OCI-M2 (cell line): Measurements from ENCODE around the gene CLEC4M.
"Not testable (repeated sequence)": the region's sequence is repeated elsewhere in the genome, so short reads cannot be mapped to it uniquely, and the experiment has no call there.

ENCODE experiments used
- DNase-seq: peaks from one replicate; lab custom pipeline; 2025; ENCODE audit not compliant: unreplicated experiment; lab: John Stamatoyannopoulos, UW

Gene CLEC4M

DNA sequence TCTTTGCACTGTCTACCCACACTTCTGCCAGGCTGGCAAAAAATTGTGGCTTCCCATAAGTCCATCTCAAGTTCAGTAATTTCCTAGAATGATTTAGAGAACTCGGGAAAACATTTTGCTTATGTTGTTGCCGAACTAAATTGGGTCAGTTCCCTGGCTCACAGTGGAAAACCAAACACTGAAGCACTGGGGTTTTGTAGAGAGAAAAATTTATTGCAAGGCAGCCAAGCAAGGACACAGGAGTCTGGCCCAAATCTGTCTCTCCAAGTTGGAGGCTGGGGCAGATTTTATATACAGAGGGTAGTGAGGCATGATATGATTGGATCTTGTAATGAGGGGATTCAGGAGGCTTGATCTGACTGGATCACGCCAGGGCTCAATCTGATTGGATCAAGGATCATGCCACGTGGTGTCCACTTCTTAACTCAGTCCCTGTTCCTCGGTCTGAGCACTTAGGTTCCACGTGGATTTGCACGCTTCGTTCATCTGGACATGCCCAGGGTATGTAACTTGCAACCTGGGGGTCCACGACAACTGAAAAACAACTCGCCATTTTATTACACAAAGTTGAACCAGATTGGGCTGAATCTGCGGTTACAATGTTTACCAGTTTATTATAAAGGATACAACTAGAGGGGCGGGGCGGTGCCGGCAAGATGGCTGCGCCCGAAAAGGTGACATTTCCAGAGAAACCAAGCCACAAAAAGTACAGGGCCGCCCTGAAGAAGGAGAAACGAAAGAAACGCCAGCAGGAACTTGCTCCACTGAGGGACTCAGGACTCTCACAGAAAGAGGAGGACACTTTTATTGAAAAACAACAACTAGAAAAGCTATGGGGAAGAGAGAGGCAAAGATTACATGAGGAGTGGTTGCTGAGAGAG is 23.0 kb upstream of the CLEC4M start:
- no peak for DNase-seq

DNA sequence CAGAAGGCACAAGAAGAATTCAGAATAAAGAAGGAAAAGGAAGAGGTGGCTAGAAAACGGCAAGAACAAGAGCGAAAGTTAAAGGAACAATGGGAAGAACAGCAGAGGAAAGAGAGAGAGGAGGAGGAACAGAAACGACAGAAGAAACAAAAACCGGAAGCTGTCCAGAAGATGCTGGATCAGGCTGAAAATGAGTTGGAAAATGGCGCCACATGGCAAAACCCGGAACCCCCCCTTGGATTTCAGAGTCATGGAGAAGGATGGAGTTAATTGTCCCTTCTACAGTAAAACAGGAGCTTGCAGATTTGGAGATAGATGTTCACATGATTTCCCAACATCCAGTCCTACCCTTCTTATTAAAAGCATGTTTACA is 22.4 kb upstream of the CLEC4M start:
- DNase-seq: no peak

DNA sequence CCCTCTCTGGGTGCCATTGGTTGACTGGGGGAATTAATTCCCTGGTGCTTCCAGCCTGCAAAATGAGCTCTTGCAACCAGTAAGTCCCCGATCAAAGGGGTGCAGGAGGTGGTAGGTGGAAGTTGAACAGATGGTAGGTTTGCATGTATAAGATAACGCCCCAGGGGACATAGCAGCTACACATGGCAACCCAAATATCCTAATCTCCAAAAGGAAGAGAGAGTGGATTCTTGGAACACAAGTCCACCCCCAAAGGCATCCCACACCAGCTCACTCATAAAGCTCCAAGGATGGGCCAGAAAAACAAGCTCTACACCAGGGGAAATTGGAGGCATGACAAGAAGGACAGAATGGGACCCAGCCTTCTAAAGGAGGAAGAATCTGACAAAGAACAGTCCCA is 20.5 kb upstream of the CLEC4M start:
- DNase-seq: no peak

DNA sequence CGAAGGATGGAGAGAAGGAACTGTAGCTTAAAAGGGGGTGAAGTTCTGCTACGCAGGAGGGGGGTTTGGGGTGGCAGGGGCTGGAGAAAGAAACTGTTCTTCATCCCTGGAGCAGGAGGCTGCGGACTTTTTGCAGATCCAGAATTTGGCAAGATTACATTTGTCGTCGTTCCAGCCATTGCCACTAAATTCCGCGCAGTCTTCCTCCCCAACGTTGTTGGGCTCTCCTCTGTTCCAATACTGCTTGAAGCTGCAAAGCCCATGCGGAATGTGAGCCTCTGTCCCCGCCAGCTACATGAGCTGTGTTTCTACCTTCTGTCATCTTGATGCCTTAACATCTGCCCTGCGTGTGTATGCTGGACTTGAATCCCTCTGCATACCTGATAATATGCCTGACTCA is 20.1 kb upstream of the CLEC4M start:
- no peak for DNase-seq

DNA sequence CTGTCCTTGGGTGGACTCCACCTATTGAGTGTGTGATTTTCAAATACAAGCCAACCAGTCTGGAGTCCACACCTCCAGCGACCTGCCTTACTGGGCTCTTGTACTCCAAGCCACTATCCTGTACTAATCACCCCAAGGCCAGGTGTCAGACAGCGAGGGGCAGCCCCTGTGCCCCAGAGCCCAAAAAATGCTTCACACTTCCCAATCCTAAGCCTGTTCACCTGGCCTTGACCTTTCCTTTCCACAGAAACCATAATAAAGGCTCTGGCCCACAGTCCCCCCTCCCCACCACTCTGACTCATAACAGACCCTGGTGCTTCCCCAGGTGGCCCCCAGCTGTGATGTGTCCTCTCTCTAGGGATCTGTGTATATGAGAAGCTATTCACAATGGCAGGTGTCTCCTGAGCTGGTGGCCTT is 19.6 kb upstream of the CLEC4M start:
- DNase-seq: no peak

DNA sequence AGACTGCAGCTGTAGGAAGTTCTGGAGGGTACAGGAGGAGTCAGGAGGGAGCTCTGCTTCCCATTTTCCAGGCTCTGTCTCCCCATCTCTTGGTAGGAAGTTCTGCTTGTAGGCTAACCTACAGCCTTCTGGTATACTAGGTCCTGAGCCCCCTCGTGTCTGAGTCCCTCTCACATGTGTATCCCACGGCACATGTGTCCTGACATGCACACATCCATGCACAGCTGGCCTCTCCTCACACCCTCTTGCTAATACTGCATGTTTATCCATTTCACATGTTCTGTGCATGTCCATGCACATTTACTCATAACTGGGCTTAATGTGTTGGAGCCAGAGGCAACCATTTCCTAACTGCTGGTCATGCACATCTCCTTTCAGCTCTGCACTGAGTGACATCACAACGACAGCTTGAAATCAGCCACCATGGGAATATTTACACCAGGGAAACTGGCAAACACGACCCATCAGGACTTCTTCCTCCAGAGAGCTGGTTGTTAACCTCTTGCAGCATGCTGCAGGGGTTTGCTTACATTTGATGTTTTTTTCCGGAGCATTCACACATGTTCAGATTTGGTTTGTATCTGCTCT is 18.8 kb upstream of the CLEC4M start:
- no peak for DNase-seq

DNA sequence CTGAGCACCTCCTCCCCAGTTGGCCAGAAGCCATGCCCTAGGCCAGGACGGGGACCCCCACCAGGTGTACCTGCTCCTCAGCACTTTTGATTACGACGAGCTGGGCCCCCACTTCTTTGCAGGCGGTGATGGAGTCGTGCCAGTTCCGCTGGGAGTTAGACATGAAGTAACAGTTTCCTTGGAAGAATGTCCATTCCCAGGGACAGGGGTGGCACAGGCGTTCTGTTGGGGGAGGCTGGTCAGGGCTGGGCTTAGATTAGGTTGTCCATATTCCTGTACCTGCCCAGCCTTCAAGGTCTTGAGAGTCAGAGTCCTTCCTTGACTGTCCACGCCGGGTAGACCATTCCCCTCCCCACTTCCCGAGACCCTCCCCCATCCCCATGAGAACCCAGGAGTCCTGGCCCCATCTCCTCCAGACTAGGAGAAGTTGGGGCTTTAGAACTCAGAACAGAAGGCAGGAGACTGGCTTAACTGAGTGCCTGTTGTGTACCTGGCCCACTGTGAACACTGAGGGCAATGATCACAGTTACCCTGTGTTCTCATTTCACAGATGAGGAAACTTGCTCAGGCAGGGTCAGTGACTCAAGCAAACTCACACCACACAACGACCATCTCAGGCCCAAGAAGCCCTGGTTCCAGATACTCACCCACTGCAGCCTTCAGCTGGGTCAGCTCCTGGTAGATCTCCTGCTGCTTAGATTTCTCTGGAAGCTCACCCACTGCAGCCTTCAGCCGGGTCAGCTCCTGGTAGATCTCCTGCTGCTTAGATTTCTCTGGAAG is 18.0 kb upstream of the CLEC4M start:
- DNase-seq: no peak

DNA sequence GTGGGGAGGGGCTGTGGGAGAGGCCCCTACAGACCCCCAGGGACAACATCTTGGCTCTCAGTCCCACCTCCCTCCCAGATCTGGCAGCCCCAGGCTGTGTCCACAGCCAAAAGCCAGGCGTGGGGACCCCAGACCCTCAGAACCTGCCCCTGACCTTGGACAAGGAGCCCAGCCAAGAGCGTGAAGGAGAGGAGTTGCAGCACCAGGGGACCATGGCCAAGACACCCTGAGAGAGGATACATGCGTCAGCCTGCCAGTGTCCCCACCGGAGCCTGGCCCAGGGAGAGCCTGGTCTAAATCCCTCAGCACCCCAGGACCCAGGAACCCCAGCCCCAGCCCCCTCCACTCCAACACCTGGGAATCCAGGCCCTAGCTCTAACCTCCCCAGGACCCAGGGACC is 16.7 kb upstream of the CLEC4M start:
- DNase-seq: not testable (repeated sequence)

DNA sequence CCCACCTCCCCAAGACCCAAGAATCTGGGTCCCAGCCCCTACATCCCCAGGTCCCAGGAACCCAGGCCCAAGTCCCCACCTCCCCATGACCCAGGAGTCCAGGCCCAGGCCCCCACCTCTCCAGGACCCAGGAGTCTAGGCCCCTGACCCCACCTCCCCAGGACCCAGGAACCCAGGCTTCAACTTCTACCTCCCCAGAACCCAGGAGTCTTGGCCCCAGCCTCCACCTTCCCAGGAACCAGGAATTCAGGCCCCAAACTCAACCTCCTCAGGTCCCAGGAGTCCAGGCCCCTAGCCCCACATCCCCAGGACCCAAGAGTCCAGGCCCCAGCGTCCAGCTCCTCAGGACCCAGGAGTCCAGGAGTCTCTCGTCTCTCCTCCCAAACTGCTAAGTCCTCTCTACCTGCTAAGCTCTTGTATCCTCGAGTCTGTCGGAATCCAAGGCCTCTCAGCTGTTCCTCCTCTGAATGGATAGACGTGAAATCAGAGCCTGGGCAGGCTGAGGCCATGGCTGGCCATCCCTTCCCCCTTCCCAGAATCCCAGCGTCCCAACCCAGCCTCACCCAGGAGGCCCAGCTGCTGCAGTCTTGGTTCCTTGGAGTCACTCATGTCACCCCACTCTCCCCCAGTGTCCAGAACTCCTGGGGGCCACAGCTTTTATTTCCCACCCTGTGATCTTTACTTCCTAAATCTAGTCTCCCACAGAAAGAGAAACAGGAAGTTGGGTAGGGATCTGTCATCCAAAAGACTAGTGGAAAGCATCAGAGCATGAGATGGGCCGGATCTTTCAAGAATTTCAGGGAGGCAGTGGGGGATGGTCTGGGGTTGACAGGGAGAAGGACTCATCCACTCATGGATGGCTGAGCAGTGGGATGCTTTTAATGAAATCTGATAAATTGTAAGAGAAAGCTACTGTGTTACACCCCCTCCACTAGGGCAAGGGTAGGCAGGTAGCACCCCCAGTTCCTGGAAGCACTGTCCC is 15.8 kb upstream of the CLEC4M start, which contains the start of gene CD209:
Gene CD209, minus strand, starts transcription at position 632 of the 982 bp plus-strand sequence. Its CDS starts 23 bp downstream, at position 609.
- DNase-seq: no peak

DNA sequence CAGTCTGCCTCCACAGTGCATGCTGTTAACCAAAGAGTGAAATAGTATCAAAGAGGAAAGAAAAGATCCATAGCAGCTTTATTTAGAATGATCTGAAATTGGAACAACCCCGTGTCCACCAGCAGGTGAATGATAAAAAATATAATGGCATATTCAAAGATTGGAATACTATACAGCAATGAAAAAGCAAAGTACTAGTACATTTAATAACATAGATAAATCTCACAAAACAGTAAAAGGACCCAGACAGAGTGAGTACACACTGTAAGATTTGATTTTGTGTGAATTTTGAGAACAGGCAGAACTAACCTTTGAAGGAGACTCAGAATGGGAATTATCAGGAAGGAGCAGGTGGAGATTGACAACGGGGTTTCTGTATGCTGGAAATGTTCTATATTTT is 14.9 kb upstream of the CLEC4M start:
- DNase-seq: no peak

DNA sequence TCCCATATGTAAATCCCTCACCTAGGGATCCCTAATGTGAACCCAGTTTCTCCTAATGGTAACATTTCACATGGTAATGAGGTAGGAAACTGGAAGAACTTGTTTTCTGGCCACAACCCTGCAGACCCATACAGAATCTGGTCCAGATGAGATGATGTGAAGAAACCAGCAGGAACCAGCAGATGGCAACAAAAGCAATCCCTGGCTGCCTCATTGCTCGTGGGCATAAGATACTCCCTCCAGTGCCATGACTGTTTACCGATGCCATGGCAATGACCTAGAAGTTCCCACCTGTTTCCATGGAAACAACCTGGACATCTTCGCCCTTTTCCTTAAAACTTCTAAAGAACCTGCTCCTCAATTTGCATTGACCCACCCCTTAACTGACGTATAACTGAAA is 14.3 kb upstream of the CLEC4M start:
- no peak for DNase-seq

DNA sequence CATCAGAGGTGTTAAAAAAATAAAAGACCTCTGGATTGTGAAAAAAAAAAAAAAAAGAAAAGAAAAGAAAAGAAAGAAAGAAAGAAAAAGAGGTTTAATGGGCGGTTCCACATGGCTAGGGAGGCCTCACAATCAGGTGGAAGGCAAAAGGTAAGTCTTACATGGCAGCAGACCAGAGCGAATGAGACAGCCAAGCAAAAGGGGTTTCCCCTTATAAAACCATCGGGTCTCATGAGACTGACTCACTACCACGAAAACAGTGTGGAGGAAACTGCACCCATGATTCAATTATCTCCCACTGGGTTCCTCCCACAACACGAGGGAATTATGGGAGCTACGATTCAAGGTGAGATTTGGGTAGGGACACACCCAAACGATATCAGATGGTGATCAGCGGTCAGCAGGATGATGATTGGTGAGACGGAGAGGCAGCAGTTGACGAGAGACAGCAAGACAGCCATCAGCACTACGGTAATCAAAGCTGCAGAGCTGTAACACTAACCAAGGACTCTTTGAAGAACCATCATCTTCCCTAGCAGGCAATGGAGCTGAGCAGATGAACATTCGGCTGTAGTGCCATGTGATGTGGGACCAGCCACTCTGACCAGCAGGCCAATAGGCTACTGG is 11.8 kb upstream of the CLEC4M start:
- no peak for DNase-seq

DNA sequence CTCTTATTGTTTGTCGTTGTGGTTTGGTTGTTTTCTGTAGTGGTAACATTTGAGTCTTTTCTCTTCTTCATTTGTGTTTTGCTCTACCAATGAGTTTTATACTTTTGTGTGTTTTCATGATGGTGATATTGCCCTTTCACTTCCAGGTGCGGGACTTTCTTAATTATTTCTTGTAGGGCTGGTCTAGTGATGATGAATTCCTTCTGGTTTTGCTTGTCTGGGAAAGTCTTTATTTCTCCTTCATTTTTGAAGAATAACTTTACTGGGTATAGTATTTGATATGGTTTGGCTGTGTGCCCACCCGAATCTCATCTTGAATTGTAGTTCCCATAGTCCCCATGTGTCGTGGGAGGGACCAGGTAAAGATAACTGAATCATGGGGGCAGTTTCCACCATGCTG is 6.8 kb upstream of the CLEC4M start:
- no peak for DNase-seq

DNA sequence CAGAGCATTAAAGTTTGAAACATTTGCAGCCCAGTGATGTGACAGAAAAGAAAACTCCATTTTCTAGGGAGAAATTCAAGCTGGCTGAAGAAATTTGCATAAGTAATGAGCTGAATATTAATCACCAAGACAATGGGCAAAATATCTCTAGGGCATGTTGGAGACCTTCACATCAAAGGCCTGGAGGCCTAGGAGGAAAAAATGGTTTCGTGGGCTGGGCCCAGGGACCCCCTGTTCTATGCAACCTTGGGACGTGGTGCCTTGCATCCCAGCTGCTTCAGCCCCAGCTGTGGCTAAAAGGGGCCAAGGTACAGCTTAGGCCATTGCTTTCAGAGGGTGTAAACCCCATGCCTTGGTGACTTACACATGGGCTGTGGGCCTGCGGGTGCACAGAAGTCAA is 5.7 kb upstream of the CLEC4M start:
- DNase-seq: no peak

DNA sequence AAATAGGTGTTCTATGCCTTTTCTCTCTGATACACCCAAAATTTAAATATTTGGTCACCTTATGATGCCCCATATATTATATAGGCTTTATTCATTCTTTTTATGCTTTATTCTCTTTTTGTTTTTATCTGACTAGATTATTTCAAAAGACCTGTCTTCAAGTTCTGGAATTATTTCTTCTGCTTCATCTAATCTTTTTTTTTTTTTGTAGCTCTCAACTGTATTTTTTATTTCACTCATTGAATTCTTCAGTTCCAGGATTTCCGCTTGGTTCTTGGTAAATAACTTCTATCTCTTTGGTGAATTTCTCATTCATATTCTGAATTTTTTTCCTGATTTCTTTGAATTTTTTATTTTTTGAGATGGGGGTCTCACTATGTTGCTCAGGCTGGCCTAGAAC is 3.9 kb upstream of the CLEC4M start:
- no peak for DNase-seq

DNA sequence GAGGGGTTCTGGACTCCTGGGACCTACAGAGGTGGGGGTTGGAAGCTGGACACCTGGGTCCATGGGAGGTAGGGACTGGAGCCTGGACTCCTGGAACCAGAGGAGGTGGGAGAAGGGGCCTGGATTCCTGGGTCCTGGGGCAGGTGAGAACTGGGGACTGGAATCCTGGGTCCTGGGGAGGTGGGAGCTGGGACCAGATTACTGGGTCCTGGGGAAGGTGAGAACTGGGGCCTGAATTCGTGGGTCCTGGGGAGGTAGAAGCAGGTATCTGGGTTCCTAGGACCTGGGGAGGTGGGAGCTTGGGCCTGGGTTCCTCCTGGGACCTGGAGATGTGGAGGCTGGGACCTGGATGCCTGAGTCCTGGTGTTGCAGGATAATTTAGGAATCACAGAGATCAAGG is 653 bp downstream of the CLEC4M start:
- no peak for DNase-seq

DNA sequence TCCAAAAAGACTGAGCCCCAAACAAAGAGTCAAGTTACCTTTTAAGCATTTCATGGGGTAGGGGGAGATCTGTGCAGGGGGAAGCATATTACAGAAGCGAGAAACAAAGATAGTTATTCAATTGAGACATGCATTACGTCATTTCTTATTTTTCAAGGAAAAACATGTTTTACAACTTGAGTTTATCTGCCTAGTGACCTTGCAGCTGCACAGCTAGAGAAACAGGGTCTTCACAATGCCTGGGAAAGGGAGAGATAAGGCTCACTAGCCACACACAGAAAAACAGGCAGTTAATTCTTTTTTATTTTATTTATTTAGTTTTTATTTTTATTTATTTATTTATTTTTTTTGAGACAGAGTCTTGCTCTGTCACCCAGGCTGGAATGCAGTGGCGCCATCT is 1.1 kb downstream of the CLEC4M start:
- not testable (repeated sequence) for DNase-seq

DNA sequence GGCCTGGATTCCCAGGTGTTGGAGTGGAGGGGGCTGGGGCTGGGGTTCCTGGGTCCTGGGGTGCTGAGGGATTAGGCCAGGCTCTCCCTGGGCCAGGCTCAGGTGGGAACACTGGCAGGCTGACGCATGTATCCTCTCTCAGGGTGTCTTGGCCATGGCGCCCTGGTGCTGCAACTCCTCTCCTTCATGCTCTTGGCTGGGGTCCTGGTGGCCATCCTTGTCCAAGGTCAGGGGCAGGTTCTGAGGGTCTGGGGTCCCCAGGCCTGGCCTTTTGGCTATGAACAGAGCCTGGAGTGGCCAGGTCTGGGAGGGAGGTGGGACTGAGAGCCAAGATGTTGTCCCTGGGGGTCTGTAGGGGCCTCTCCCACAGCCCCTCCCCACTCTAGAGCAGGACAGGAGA is 2.0 kb downstream of the CLEC4M start:
- not testable (repeated sequence) for DNase-seq

DNA sequence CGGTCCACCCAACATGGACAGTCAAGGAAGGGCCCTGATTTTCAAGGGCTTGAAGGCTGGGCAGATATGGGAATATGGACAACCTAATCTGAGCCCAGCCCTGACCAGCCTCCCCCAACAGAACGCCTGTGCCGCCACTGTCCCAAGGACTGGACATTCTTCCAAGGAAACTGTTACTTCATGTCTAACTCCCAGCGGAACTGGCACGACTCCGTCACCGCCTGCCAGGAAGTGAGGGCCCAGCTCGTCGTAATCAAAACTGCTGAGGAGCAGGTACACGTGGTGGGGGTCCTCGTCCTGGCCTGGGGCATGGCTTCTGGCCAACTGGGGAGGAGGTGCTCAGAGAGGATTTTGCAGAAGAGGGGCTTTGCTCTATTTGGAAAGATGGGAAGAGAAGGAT is 3.5 kb downstream of the CLEC4M start:
- DNase-seq: no peak

DNA sequence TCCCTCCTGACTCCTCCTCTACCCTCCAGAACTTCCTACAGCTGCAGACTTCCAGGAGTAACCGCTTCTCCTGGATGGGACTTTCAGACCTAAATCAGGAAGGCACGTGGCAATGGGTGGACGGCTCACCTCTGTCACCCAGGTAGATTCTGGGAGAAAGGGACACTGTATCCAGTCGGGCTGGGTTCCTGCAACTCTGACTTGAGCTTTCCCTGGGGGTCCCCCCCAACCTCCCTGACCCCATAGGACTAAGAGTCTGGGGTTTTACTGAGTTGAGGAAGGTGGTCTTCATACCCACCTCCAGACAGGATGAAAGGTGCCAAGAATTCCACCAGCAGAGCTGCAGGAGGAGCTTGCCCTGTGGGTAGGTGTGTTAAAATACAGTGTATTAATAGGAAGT is 4.4 kb downstream of the CLEC4M start:
- DNase-seq: no peak
